NCI-H1105 (cell line): Measurements from ENCODE around the gene KRT33B.

Experiments used
- DNase-seq: peaks from one replicate; lab custom pipeline; 2025; lab: John Stamatoyannopoulos, UW

KRT33B gene

GRCh38 chr17:41325126-41325525 lies 44.5 kb downstream of the KRT33B start:
- no peak for DNase-seq

GRCh38 chr17:41324180-41325075 lies 45.2 kb downstream of the KRT33B start:
- no peak for DNase-seq

GRCh38 chr17:41322903-41323895 lies 46.4 kb downstream of the KRT33B start:
- DNase-seq, result no peak

- no peak for DNase-seq
These were observed 47.3 kb downstream of the KRT33B start for GRCh38 chr17:41322094-41322902.

- DNase-seq, result no peak
These were observed 51.4 kb downstream of the KRT33B start for GRCh38 chr17:41318231-41318630.

- DNase-seq, result no peak
These were observed 53.7 kb downstream of the KRT33B start for GRCh38 chr17:41315814-41316445.

GRCh38 chr17:41315204-41315794 lies 54.3 kb downstream of the KRT33B start, which contains the start of gene KRTAP17-1:
Gene KRTAP17-1 (minus strand): TSS chr17:41315710. CDS start chr17:41315650, 60 bp downstream.
- DNase-seq, result no peak
